ENCODE measurements around the gene SIPA1.

The SIPA1 gene

GRCh38 chr11:65698205-65698604, 60.3 kb downstream of the SIPA1 start:
- H3K36me3 ChIP-seq (ENCODE audit: insufficient read depth, insufficient read length, low read length): no peaks in the 10 kb centered on the region
- H3K9ac ChIP-seq (ENCODE audit: insufficient read length, low read depth): no peak overlapping the region
- H3K4me3 ChIP-seq (ENCODE audit: insufficient read length, low read depth): no peak overlapping the region
- H3K27me3 ChIP-seq (ENCODE audit: insufficient read depth, insufficient read length): no peaks in the 10 kb centered on the region
- H3K4me1 ChIP-seq (ENCODE audit: insufficient read depth, insufficient read length): no peaks in the 10 kb centered on the region
- H3K9me3 ChIP-seq (ENCODE audit: insufficient read depth, low read length): peaks cover 8% of the 10 kb centered on the region
- no peak for DNase-seq (ENCODE audit: low read depth, low spot score)
- TF ChIP-seq YY1 (IDR thresholded peaks at IDR 0.05; ENCODE audit: insufficient read depth, insufficient read length): no peak
- no peak for TF ChIP-seq SUZ12 (IDR thresholded peaks at IDR 0.05; ENCODE audit: extremely low read depth, insufficient read depth, insufficient read length)
- TF ChIP-seq ZNF274 (IDR thresholded peaks at IDR 0.05; ENCODE audit: low read depth, low read length): no peak

GRCh38 chr11:65699306-65699705, 61.4 kb downstream of the SIPA1 start:
- Histone ChIP-seq H3K4me1 (ENCODE audit: insufficient read depth, insufficient read length) (no peaks in the 10 kb centered on the region), H3K9ac (ENCODE audit: insufficient read length, low read depth) (no peak overlapping the region), H3K9me3 (ENCODE audit: insufficient read depth, low read length) (peaks cover 8% of the 10 kb centered on the region), H3K36me3 (ENCODE audit: insufficient read depth, insufficient read length, low read length) (no peaks in the 10 kb centered on the region), H3K4me3 (ENCODE audit: insufficient read length, low read depth) (no peak overlapping the region), H3K27me3 (ENCODE audit: insufficient read depth, insufficient read length) (no peaks in the 10 kb centered on the region)
- no peak for DNase-seq (ENCODE audit: low read depth, low spot score)
- TF ChIP-seq SUZ12 (IDR thresholded peaks at IDR 0.05; ENCODE audit: extremely low read depth, insufficient read depth, insufficient read length): no peak
- TF ChIP-seq YY1 (IDR thresholded peaks at IDR 0.05; ENCODE audit: insufficient read depth, insufficient read length): no peak
- TF ChIP-seq ZNF274 (IDR thresholded peaks at IDR 0.05; ENCODE audit: low read depth, low read length): no peak

GRCh38 chr11:65700399-65700798, 62.5 kb downstream of the SIPA1 start:
- TF ChIP-seq SUZ12 (IDR thresholded peaks at IDR 0.05; ENCODE audit: extremely low read depth, insufficient read depth, insufficient read length) (no peak), YY1 (IDR thresholded peaks at IDR 0.05; ENCODE audit: insufficient read depth, insufficient read length) (no peak), ZNF274 (IDR thresholded peaks at IDR 0.05; ENCODE audit: low read depth, low read length) (no peak)
- Histone ChIP-seq H3K9me3 (ENCODE audit: insufficient read depth, low read length) (peaks cover 8% of the 10 kb centered on the region), H3K36me3 (ENCODE audit: insufficient read depth, insufficient read length, low read length) (no peaks in the 10 kb centered on the region), H3K9ac (ENCODE audit: insufficient read length, low read depth) (no peak overlapping the region), H3K4me3 (ENCODE audit: insufficient read length, low read depth) (no peak overlapping the region), H3K4me1 (ENCODE audit: insufficient read depth, insufficient read length) (no peaks in the 10 kb centered on the region), H3K27me3 (ENCODE audit: insufficient read depth, insufficient read length) (no peaks in the 10 kb centered on the region)
- DNase-seq (ENCODE audit: low read depth, low spot score): no peak
